Dermis microvascular lymphatic vessel endothelial cell (primary cell): Measurements from ENCODE around the gene RAB31. TPM values are rescaled to one million over a fixed set of nuclear protein-coding genes. Genes with fewer than 3 reads are reported as not detected.

Experiments
- total RNA-seq: library from RNA; depleted of rRNA; stranded (reverse); fragments of >200 nt; gene quantifications from 2 replicates; pipeline ENCODE4 v1.2.1, GENCODE V29; 2014

RAB31 gene
- total RNA-seq, 1 donor from 2014 or later = 46.5 TPM

Other genes starting within 250 kb of the RAB31 start
- 54.2 and 69.5 TPM in 2 replicates for gene RALBP1, start 232.8 kb upstream of the RAB31 start, total RNA-seq
- gene PPP4R1, start 93.7 kb upstream of the RAB31 start, total RNA-seq = 99.0 and 118 TPM in 2 replicates
- under 0.01 TPM in 1 of 2 replicates, not detected in the other for gene TXNDC2, start 177.7 kb downstream of the RAB31 start, total RNA-seq
- 137 and 172 TPM in 2 replicates for gene VAPA, start 205.7 kb downstream of the RAB31 start, total RNA-seq